ENCODE measurements around the gene MED10. TPM values are rescaled to one million over a fixed set of nuclear protein-coding genes. Genes with fewer than 3 reads are reported as not detected.

The MED10 gene
- total and polyA plus RNA-seq, 9 of the 15 experiments (the other 6 are each of a cell fraction or from before 2014, with no cell fraction given), result 23.8 to 83.4 (median 58.8) TPM

- TF ChIP-seq MIER1 (IDR thresholded peaks at IDR 0.05; ENCODE audit: low read depth), result no peak
- no peak for TF ChIP-seq RFX1 (IDR thresholded peaks at IDR 0.05)
- TF ChIP-seq PCBP2 (IDR thresholded peaks at IDR 0.05; ENCODE audit: low read depth, low read length, poor library complexity, severe bottlenecking), result no peak
- no peak for TF ChIP-seq STAT5B (CRISPR knock-in tag; IDR thresholded peaks at IDR 0.05)
- TF ChIP-seq MEF2A (IDR thresholded peaks at IDR 0.05; ENCODE audit: control insufficient read depth, low read depth, low read length), result no peak
- no peak for TF ChIP-seq HLTF (IDR thresholded peaks at IDR 0.05)
- TF ChIP-seq MECOM (CRISPR knock-in tag; IDR thresholded peaks at IDR 0.05), result no peak
- TF ChIP-seq CHD2 (IDR thresholded peaks at IDR 0.05; ENCODE audit: low read depth, low read length), result no peak
- peak; percentile 59; the same call in 1 of the 2 replicates for TF ChIP-seq DPF2 (IDR thresholded peaks at IDR 0.05)
- TF ChIP-seq FOXJ3 (CRISPR knock-in tag; IDR thresholded peaks at IDR 0.05), result no peak
- peak; percentile 81 for TF ChIP-seq CCNT2 (IDR thresholded peaks at IDR 0.05; ENCODE audit: borderline replicate concordance, extremely low read depth, insufficient read length, low read depth, low read length)
- no peak for TF ChIP-seq PRPF4 (IDR thresholded peaks at IDR 0.05; ENCODE audit: insufficient read depth, low read depth, low read length, poor library complexity, severe bottlenecking)
- no peak for TF ChIP-seq HOMEZ (CRISPR knock-in tag; IDR thresholded peaks at IDR 0.05)
- no peak for TF ChIP-seq TCF7 (IDR thresholded peaks at IDR 0.05; ENCODE audit: borderline replicate concordance)
- no peak; a peak in 1 of 4 replicates for TF ChIP-seq NRF1 (conservative IDR thresholded peaks at IDR 0.05 in 1 of 2, IDR thresholded peaks at IDR 0.05 in 1 of 2)
- peak; percentile 75; the same call in 1 of the 2 replicates for TF ChIP-seq LEF1 (IDR thresholded peaks at IDR 0.05)
- no peak for TF ChIP-seq KDM5B (IDR thresholded peaks at IDR 0.05; ENCODE audit: insufficient replicate concordance, low read depth, low read length)
- TF ChIP-seq CBFA2T3 (IDR thresholded peaks at IDR 0.05), result peak; percentile 83
- no peak for TF ChIP-seq MYNN (IDR thresholded peaks at IDR 0.05)
- TF ChIP-seq MYNN (CRISPR knock-in tag; IDR thresholded peaks at IDR 0.05), result no peak
- TF ChIP-seq POLR2AphosphoS5 (IDR thresholded peaks at IDR 0.05; ENCODE audit: control insufficient read depth, insufficient read depth, low read depth, low read length), result no peak
- no peak for TF ChIP-seq MNT (conservative IDR thresholded peaks at IDR 0.05)
- TF ChIP-seq ZBTB43 (CRISPR knock-in tag; IDR thresholded peaks at IDR 0.05), result no peak
- no peak for TF ChIP-seq ARID2 (IDR thresholded peaks at IDR 0.05)
- TF ChIP-seq RBM25 (IDR thresholded peaks at IDR 0.05; ENCODE audit: low read depth, low read length, severe bottlenecking), result no peak
- peak; percentile 17; the same call in 1 of the 2 replicates for TF ChIP-seq GATA2 (CRISPR knock-in tag; IDR thresholded peaks at IDR 0.05)
- no peak for TF ChIP-seq ZNF146 (CRISPR knock-in tag; IDR thresholded peaks at IDR 0.05; ENCODE audit: unreplicated experiment)
These were observed 29.4 kb upstream of the MED10 start (continued) for GRCh38 chr5:6407558-6408259.

All from K562 (cell line).